Hepatocyte (in vitro differentiated cells): ENCODE measurements around the gene ADAMTS7.

Experiments
- EZH2 ChIP-seq: fragments of 200-600 bp; sonication (generic); IDR thresholded peaks from 2 replicates; pipeline ENCODE4 v1.6.1; 2016; ENCODE audit warnings: antibody characterized with exemption, mild to moderate bottlenecking, borderline replicate concordance
- EZH2phosphoT487 ChIP-seq: fragments of 200-600 bp; sonication (generic); IDR thresholded peaks from one replicate; pipeline ENCODE4 v1.6.1; 2018; ENCODE audit warnings: antibody characterized with exemption, mild to moderate bottlenecking, low read depth, moderate library complexity; ENCODE audit not compliant: unreplicated experiment, severe bottlenecking
- TF ChIP-seq, protein P1 (sequence below): fragments of 200-600 bp; sonication (generic); IDR thresholded peaks from 2 replicates; pipeline ENCODE4 v1.5.1; 2016; ENCODE audit warnings: antibody characterized with exemption, mild to moderate bottlenecking; ENCODE audit not compliant: poor library complexity

DNA sequence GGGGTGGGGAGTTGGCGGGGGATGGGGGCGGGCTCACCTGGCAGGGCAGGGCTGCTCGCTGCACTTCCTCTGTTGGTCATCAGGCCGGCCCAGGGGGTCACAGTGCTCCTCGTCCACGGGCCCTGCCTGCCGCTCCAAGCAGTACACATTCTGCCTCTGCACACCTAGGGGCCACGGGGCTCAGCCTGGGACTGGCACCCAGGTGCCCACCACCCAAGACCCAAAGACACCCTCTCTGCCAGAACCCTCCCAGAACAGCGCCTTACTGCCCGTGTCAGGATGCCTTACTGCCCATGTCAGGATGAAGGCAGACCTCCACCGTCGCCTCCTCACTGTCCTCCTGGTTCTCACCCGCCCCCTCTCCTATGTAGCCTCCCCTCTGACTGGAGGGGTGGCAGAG, 43.2 kb downstream of the ADAMTS7 start:
- no peak for TF ChIP-seq EZH2
- TF ChIP-seq, protein P1, sequence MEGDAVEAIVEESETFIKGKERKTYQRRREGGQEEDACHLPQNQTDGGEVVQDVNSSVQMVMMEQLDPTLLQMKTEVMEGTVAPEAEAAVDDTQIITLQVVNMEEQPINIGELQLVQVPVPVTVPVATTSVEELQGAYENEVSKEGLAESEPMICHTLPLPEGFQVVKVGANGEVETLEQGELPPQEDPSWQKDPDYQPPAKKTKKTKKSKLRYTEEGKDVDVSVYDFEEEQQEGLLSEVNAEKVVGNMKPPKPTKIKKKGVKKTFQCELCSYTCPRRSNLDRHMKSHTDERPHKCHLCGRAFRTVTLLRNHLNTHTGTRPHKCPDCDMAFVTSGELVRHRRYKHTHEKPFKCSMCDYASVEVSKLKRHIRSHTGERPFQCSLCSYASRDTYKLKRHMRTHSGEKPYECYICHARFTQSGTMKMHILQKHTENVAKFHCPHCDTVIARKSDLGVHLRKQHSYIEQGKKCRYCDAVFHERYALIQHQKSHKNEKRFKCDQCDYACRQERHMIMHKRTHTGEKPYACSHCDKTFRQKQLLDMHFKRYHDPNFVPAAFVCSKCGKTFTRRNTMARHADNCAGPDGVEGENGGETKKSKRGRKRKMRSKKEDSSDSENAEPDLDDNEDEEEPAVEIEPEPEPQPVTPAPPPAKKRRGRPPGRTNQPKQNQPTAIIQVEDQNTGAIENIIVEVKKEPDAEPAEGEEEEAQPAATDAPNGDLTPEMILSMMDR: no peak
- TF ChIP-seq EZH2phosphoT487: no peak
